OCI-LY3 (cell line): ENCODE measurements around the gene BCL7A.

Experiments
- EZH2phosphoT487 ChIP-seq: fragments of 200-600 bp; shearing (Covaris generic); IDR thresholded peaks from 2 replicates; pipeline ENCODE4 v1.6.1; 2018; ENCODE audit warnings: antibody characterized with exemption, mixed run types, low read depth
- TF ChIP-seq, protein P1 (sequence below): fragments of 200-600, 300-600 bp; sonication (generic); IDR thresholded peaks from 2 replicates; pipeline ENCODE4 v1.5.1; 2014; ENCODE audit warnings: antibody characterized with exemption, low read length, low read depth

DNA sequence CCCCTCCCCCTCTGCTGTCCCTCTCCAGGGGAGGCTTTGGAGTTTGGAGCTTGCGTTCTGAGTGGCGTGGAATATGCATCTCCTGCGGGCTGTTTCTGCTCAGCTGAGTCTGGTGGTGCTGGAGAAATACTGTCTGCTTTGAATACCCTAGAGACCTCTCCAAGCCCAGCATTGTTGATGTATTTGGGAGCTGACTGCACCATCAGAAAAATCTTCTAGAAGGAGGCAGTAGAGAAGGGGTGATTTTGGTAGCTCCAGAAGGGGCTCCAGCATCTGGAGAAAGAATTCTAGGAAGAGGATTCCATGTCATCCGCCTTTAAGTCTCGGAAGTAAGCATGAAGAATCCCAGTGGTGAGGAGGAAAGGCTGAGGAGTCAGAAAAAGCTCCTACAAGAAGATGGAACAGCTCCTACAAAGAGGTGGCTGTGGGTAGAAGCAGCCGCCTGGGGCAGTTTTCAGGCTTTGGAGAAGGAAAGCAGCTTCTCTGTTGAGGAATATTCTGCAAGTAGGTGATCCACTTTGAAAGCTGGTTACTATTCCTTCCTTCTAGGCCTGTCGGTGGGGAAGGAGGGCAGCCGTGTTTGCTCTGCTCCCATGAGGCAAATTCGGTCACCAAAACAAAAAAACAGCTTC is 66.6 kb downstream of the BCL7A start:
- TF ChIP-seq, protein P1, sequence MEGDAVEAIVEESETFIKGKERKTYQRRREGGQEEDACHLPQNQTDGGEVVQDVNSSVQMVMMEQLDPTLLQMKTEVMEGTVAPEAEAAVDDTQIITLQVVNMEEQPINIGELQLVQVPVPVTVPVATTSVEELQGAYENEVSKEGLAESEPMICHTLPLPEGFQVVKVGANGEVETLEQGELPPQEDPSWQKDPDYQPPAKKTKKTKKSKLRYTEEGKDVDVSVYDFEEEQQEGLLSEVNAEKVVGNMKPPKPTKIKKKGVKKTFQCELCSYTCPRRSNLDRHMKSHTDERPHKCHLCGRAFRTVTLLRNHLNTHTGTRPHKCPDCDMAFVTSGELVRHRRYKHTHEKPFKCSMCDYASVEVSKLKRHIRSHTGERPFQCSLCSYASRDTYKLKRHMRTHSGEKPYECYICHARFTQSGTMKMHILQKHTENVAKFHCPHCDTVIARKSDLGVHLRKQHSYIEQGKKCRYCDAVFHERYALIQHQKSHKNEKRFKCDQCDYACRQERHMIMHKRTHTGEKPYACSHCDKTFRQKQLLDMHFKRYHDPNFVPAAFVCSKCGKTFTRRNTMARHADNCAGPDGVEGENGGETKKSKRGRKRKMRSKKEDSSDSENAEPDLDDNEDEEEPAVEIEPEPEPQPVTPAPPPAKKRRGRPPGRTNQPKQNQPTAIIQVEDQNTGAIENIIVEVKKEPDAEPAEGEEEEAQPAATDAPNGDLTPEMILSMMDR = no peak
- TF ChIP-seq EZH2phosphoT487 = no peak
